Posterior vena cava (tissue), 2 donors: ENCODE measurements around the gene DMD. TPM values are rescaled to one million over a fixed set of nuclear protein-coding genes. Genes with fewer than 3 reads are reported as not detected.

Experiments used
- DNase-seq: peaks from one replicate; pipeline ENCODE4 v3.0.0-alpha.2; 2020; ENCODE audit warnings: low spot score
- intact Hi-C, 2 donors: fragments of 100-400 bp; cut with DNase I; formaldehyde crosslinking; loops; one replicate each; pipeline versions ENCODE4 v1.14.1 to v1.14.2; 2022 to 2023
- total RNA-seq, 2 donors: library from RNA; stranded (reverse); fragmentation: NEBNext Ultra II Directional; extraction: Animal tissue kit (Norgen Biotek cat#: 25700); gene quantifications; one replicate each; pipeline ENCODE4 v1.2.1, GENCODE V29; 2021
- donor health status: DM: yes; HTN: yes; CAD: no.
- donor health status: DM: yes; HTN: yes; CAD: no.

The DMD gene
- total RNA-seq, 2 donors from 2014 or later, result 132 to 139 TPM

GRCh38 chrX:31547816-31548215 is 1663.5 kb downstream of the DMD start:
- intact Hi-C loops, result no loop called here

DNA sequence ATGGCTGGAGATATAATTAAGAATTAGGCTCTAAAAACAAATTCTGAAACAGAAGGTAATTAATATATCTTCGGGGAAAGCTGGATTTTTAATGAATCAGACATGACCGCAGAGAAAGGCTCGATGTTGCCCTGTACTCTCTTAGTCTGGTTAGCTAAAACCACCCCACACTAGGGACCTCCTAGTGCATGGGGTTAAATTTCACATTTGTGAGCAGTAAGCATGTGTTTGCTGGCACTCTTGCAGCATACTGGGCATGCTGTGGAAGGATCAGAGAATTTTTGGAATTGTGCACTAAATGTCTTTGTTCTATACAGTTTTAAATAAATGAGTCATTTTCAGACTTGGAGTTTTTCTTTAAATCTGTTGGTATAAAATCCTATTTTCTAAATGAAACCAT is 1663.9 kb downstream of the DMD start:
- no peak for DNase-seq
- intact Hi-C loops, result no loop called here

More at GRCh38 chrX:31547816-31548215, 1663.5 kb downstream of the DMD start:
- DNase-seq, result no peak

- no peak for DNase-seq
- intact Hi-C loops, result no loop called here
Observed at GRCh38 chrX:31546126-31546525, 1665.2 kb downstream of the DMD start.

- DNase-seq, result no peak
- intact Hi-C loops, result no loop called here
Observed at GRCh38 chrX:31545726-31546125, 1665.6 kb downstream of the DMD start.

DNA sequence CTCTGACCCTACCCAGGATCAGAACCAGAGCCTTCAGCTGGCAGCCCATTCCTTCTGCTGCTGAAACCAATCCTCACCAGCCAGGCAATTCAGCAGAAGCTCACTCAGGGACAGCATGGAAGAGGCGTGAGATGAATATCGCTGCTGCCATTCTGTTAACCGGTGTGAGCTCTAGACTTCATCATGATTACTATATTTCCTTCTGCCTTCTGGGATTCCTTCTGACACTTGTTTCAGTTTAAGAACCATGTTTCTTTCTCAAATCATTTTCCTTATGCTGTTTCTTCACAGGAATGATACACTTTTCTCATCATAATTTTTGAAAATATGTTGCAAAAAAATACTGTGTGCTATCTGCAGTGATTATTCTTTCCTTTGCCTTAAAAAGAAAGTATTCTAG is 1666.2 kb downstream of the DMD start:
- intact Hi-C loops, result no loop called here
- no peak for DNase-seq

- no peak for DNase-seq
- intact Hi-C loops, result no loop called here
Observed at GRCh38 chrX:31543634-31544033, 1667.7 kb downstream of the DMD start.

GRCh38 chrX:31542566-31542965 is 1668.8 kb downstream of the DMD start:
- intact Hi-C loops, result no loop called here
- DNase-seq, result no peak

GRCh38 chrX:31540313-31540712 is 1671.0 kb downstream of the DMD start:
- intact Hi-C loops, result no loop called here
- DNase-seq, result no peak

DNA sequence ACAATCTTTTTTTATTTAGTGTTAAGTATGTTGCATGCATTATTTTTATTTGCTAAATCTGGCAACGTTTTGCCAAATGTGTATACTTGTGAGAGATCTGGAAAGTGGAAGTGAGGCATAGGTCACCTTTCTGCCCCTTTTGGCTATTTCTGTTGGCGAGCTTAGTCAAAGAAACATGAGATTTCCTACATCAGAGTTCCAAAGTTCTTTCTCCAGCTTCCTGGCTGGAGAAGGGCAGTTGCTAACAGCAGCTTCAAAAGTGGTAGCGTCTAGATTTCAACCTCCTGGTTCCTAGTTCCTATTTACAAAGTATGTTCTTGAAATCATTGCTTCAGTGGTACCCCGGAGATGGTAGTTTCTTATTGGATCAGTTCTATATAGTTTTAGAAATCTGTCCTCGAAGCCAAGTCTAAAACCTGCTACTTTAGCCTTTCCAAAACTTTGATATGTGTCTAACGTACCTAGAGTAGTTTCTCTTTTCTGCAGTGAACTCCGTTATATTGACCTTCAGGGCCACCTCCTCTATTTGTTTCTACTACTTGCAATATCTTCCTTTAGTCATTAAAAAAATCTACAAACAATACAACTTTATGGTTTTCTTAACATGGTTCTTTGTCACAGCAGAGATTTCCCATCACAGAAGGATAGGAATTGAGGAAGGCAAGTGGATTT is 1683.8 kb downstream of the DMD start:
- intact Hi-C loops, result no loop called here
- DNase-seq, result no peak

DNA sequence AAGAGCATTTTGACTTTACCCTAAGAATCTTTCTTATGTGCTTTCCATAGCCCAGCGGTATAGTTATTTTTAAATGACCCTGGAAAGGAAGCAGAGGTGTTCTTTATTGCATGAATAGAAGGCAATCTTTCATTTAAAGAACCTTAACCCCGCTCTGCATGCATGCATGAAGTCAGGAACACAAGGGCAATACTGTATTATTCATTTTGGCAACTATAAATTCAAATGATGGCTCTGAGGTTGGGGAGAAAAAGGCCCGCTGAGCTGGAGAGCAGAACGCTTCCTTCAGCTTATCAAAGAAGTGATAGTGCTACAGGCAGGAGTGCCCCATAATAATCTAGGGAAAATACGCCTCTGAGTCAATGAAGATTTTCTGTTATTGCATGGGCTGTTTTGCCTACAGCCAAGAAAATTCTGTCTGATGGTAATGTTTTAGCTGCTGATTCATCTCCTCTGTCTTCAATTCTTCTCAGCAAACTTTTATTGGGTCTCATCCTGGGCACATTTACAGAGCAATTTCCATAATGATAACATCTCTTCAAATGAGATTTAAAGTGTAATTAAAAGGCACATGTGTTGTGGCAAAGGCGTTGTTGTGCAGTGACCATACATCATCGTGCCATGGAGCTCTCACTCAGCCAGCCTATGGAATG is 1687.3 kb downstream of the DMD start:
- intact Hi-C loops, result no loop called here

GRCh38 chrX:31522760-31523159 is 1688.6 kb downstream of the DMD start:
- intact Hi-C loops, result no loop called here
- no peak for DNase-seq

More for the DNA sequence above, 1687.3 kb downstream of the DMD start:
- DNase-seq, result no peak

DNA sequence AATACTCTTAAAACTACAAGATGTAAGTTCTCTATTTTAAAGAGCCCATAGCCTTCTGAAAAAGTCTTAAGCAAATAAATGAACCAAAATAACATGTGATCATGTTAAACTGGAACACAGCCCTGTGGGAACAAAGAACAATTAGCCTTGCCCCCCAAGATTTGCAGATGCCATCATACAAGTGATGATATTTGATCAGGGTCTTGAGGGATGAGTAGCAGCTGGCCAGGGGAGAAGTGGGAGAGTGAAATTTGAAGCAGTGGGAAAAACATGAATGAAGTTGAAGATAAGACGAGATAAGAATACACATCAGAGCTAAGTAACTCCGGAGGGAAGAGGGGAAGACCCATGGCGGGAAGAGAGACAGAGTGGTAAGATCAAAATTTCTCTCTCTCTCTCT is 1689.4 kb downstream of the DMD start:
- DNase-seq, result no peak
- intact Hi-C loops, result no loop called here

DNA sequence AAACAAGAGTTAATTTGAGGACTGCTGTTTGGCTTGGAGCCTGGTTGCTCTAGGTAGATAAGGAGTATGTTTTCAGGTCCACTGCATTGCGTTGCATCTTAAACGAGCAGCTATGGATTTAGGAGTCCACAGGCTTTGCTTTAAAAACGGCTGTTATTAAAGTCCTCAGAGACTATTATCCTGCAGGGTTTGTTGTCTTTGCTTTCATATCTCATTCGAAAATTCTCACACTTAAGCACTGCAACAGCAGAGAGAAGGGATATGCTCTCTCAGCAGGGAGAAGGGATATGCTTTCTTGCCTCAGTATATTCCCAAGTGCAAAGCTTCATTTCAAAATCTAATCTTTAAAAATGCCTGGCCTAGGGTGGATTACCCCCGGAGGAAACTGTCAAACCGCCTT is 1694.8 kb downstream of the DMD start:
- no peak for DNase-seq
- intact Hi-C loops, result no loop called here

DNA sequence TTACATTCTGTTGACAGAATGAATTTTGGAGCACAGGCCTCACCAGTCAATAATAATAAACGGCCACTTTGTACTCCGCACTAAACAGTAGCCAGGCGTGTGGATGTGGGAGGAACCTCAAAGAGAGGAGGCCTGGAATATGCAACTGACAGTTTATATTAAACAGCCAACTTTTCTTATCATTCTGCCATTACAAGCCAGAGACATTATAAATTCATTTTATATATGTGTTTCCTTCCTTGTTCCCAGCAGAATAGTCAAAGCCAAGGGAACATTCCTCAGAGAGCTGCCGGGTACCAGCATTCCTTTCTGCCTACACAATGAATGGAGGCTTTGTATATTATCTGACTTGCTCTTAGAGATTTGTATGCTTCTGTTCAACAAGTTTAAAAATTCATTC is 1703.0 kb downstream of the DMD start:
- no peak for DNase-seq
- intact Hi-C loops, result loop anchor here in 1 of 2 donors (10.0 kb wide), 1 partner anchor 734 kb away; no protein-coding TSS in a partner anchor

DNA sequence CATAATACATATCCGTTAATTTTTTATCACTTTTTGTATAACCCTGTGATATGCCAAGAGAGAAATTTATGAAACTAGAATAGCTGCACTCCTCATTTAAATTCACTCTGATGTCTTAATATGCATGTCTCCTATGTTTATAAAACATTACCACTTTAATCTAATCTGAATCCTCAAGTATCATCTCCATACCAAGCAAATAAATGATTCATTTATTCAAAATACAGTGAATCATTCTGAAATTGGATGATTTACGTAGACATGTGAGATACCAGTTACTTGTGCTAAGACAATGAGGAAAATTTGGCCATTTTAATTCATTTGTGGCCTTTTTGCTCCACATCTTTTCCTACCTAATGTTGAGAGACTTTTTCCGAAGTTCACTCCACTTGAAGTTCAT is 1704.4 kb downstream of the DMD start:
- intact Hi-C loops, result loop anchor here in 1 of 2 donors (10.0 kb wide), 1 partner anchor 732 kb away; no protein-coding TSS in a partner anchor
- no peak for DNase-seq

DNA sequence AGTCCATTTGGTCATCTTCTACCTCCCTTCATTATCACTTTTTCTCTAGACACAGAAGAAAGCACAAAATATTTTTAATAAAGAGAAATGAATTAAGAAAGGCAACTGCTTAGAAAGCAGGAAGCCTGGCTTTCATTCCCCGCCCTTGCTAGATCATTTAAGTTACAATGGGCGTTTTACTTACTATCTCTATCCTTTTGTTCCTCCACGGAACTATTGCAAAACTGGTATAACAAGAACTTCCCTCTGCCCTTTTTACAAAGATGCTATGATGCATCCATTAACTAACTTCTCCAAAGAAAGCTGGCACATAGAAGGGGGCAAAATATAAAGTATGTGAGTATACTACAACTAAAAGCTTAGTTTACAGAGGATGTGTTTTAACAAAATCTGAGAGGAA is 1705.0 kb downstream of the DMD start:
- intact Hi-C loops, result loop anchor here in 1 of 2 donors (10.0 kb wide), 1 partner anchor 732 kb away; no protein-coding TSS in a partner anchor
- DNase-seq, result no peak

GRCh38 chrX:31500921-31501320 is 1710.4 kb downstream of the DMD start:
- intact Hi-C loops, result loop anchor here in 1 of 2 donors (10.0 kb wide), 1 partner anchor 726 kb away; no protein-coding TSS in a partner anchor
- DNase-seq, result no peak

GRCh38 chrX:31499109-31499508 is 1712.2 kb downstream of the DMD start:
- DNase-seq, result no peak
- intact Hi-C loops, result no loop called here

DNA sequence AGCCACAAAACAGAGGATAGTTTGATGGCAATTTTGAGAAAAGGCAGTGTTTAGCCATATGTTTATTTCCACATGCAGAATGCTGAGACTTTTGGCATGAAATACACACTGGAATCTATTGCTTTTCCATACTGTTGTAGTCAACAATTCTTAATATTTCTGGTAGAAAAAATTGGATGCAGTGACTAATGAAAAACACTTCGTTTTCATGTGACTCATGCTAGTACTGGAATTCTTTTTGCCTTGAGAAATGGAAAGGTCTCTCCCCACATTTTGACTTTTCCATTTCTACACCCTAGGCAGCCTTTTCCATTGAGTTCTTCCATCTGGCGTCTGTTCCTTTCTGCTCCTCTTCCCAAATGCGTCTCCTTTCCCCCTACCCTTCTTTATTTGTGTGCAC is 1714.3 kb downstream of the DMD start:
- no peak for DNase-seq
- intact Hi-C loops, result no loop called here

- intact Hi-C loops, result no loop called here
- DNase-seq, result no peak
Observed at GRCh38 chrX:31487951-31488350, 1723.4 kb downstream of the DMD start.

DNA sequence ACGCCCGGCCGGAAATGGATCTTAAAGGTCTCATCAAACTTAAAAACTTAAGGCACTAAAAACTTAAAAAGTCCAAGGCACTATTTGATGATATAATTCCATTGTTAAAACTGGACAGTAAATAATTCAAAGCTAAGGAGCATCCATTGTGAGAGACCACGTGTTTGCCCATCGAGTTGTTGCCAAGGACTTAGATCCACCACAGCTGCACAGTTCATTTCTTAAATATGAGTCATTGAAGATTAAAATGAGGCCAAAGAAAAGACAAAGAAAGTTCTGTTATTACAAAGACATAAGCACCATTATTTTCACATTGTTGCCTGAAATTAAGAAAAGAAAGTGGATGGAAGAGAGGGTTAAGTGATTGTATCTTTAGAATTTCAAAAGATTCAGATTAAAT is 1728.0 kb downstream of the DMD start:
- DNase-seq, result no peak
- intact Hi-C loops, result no loop called here
